GM18507 (cell line): Measurements from ENCODE around the gene SOBP.
"Not testable (repeated sequence)": the region's sequence is repeated elsewhere in the genome, so short reads cannot be mapped to it uniquely, and the experiment has no call there.

Experiments
- DNase-seq: peaks from one replicate; pipeline ENCODE4 v3.0.0; 2011; ENCODE audit warnings: low read depth; ENCODE audit not compliant: insufficient read length; ENCODE audit errors: extremely low spot score
- FAIRE-seq: peaks from 2 replicates; lab custom pipeline; 2011; peaks lifted over from hg19 to GRCh38; lab: Jason Lieb, UNC

Gene SOBP

DNA sequence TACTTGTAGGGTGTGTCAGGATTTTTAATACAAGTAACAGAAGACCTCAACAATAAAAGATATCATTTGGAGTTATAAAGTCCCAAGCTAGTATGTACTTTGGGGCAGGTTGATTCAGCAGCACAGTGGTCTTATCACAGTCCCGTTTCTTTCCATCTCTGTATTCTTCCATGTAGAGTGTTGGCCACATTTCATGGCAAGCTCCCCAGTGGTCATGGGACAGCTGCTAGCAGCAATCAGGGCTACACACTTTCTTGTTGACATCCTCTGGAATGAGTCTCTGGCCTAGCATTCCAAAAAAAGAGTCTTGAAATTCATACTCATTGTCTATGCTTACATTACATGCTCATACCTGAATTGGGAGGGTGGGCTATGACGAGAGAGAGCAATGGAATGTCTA lies 53.2 kb downstream of the SOBP start:
- FAIRE-seq (no peak), DNase-seq (no peak)

DNA sequence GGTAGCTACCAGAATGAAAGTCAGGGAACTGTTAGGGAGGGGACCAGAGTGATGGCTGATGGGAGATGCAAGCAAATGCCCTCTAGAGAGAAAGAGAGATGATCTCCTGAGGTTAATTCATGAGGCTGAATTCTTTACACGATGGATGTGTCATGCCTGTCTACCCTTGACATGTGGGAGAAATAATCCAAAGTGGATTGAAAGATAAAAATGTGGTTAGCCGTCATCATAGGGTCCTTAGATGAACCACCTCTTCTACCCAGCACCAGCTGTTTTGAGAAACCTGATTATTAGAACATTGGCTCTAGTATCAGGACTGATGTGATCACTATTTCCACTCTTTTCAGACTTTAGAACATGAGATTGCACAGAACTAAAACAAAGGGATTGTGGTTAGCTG lies 53.6 kb downstream of the SOBP start:
- FAIRE-seq, result no peak

DNA sequence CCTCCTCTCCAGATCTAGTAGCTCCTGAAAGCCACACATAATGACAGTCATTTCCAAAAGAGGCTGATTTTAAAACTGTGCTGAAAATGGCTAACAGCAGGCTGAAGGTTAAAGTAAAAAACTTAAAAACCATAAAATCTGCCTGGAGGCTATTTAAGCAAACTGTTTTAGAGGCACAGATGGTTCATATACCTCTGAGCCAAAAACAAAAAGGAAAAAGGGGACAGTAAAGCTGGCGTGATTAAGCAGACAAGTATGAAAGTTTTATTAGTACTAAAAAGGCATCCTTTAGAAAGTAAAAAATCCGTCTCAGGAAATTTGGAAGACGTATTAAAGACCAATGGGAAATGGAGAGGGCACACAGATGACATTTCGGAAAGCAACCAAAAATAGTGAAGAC lies 55.8 kb downstream of the SOBP start:
- DNase-seq, result no peak
- no peak for FAIRE-seq

More for the DNA sequence above, 53.6 kb downstream of the SOBP start:
- no peak for DNase-seq

DNA sequence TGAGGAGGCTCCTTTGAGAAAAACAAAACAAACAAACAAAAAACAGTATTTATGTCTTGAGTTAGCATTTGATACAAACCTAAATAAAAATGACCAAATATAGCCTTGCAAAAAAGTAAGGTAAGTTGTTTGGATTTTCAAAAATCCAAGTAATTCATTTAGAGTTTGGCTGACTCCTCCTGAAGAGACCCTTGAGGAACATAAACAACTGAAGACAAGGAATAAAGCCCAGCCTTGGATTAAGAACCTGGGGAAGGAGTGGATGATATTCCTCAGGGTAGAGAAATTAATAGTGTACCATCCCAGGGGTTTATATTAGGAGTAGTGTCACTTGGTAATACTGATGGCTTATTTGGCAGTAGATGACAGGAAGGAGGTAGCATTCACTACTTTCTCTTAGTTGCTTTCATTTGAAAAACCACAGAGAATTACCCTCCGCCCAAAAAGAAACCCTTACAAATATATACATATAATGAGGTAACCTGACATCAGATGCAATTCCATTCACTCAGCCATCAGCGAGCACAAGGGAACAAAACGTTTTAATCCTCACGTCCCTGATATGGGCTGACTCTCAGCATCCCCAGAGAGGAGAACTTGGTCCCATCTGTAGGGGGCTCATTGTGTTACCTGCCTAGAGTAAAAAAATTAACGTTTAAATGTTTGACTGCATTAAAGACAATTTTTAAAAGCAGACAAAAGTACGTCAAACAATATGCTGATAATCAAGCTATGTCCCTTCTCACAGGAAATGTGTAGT lies 57.0 kb downstream of the SOBP start:
- FAIRE-seq, result no peak
- no peak for DNase-seq

DNA sequence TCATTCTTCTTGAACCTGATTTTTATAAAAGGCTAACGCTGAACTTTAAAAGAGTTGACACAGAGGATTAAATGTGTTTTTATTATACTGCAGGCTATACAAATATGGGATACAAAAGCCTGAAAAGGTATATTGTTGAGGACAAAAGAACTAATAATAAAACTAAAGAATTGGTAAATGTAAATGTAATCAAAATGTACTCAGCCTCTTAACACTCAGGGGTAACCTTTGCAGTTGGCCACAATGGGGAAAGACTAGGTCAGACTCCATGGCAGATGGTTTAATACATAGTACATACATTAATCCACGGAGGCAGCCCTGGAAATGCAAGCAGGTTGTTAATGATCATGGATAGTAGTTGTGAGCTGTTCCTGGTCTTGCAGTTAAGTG lies 57.5 kb downstream of the SOBP start:
- FAIRE-seq (no peak), DNase-seq (no peak)

DNA sequence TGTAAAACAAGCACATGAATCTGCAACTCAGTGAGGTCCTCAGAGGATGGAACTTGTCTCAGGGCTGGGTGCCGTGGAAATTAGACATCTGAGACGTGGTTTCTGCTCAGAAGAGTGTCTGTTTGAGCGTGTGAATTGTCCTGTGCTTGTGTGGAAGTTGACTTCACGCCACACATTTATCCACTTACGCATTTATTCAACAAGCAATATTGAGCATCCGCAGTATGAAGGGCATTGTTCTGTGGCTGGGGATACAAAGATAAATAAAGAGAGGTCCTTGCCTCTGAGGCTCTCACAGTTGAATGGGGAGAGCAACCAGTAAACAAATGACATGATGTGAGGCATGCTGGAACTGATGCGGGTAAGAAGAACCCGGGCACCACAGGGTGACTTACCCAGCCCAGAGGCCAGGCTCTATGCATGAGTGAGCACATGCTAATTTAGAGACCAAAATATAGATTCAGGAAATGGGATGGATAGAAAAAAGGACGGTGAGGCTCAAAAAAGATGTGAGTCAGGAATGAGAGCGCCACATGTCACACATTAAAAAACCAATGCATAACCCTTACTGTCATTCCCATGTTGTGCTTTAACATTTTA lies 60.4 kb downstream of the SOBP start:
- peak; percentile 56 for FAIRE-seq
- no peak for DNase-seq

DNA sequence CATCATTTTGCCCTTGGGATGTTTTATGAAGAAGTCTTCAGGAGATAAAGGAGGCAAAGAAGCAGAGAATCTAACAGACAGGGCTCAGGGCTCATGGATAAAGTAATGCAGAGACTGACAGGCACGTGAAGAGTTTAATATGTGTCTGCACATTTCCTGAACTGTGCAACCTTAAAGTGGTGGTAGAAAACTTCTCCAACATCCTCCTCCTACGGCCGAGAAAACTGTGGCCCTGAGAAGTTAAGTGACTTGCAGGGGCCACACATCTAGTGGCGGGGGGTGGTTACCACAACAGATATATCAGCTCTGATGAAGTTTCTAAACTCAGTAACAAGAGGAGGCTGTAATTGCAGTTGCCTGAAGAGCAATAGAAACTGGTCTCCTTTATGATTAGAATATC lies 61.0 kb downstream of the SOBP start:
- DNase-seq, result no peak
- no peak for FAIRE-seq

DNA sequence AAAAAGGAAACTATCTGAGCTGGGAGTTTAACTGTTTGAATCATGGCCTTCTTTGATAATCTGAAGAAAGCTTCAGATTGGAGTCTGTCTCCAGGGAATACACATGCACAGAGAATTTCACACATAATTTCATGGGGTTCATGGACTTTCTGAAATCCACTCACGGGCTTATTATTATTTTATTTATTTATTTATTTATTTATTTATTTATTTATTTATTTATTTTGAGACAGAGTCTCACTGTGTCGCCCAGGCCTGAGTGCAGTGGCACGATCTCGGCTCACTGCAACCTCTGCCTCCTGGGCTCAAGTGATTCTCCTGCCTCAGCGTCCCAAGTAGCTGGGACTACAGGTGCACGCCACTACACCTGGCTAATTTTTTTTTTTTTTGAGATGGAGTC lies 63.2 kb downstream of the SOBP start:
- not testable (repeated sequence) for DNase-seq, FAIRE-seq

DNA sequence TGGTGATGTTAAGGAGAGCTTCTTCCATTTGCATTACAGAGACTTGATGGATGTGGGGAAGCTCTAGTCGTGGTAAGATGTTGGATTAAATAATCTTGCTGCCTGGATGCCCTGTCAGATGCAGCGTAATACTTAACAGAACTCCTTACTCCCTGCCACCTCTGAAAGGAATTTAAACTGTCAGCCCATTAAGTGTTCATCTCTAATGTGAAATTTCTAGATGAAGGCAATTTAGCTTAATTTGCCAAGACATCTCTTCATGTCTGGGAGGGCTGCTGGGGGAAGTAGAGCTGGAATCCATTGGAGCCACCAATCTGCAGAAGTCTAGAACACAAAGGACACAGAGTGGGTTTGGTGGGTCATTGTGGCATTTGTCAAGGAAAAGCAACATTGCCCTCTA lies 64.4 kb downstream of the SOBP start:
- no peak for DNase-seq
- FAIRE-seq, result no peak

DNA sequence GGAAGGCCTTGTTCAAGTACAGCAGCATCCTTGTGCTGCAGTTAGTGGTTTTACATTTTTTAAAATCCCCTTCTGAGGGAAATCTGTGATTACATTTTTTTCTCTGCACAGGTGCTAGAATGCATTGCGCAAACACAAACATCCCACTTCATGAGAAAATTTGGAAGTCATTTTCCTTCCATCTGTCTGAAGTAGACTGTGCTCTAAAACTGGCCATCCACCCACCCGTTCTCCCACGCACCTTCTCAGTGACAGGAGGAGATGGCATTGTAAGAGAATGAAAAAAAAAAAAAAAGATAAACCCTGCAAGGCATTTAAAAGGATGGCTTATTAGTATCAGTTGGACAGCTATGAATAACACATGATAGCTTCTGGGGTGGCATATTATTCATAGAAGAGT lies 65.0 kb downstream of the SOBP start:
- DNase-seq, result no peak
- no peak for FAIRE-seq

DNA sequence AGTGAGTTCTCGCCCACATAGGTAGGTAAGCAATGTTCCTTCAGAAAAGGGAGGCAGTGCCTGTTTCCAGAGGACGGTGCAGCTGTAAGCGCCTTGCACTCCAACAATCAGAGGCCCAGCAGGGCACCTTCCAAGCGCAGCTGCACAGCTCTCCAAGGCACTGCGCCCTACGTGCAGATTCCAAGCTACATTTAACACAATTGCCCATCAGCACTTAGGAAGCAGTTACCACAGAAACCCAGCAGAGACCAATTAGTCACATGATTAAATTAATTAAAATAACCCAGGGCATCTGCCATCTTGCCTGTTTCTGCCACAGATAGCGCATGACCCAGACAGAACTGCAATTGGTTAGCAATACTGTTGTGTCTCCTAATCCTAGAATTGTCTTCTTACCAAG lies 65.5 kb downstream of the SOBP start:
- DNase-seq (no peak), FAIRE-seq (no peak)

DNA sequence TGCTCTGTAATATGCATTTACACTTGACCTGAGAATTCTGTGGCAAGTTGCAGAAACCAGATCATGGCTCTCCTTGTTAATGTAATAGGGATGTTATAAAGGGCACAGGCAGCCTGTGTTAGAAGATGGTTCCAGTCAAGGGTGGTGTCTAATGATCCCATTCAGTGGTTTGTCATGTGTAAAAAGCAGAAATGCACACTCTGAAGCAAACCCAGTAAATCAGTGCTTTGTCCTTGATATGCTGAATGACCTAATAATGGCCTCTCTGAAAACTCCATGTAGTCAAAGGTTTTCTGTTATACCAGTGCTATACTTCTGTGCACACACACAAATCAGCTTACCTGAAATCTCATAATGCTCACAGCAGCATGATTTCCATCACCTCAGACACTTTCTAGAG lies 66.2 kb downstream of the SOBP start:
- DNase-seq (no peak), FAIRE-seq (no peak)

DNA sequence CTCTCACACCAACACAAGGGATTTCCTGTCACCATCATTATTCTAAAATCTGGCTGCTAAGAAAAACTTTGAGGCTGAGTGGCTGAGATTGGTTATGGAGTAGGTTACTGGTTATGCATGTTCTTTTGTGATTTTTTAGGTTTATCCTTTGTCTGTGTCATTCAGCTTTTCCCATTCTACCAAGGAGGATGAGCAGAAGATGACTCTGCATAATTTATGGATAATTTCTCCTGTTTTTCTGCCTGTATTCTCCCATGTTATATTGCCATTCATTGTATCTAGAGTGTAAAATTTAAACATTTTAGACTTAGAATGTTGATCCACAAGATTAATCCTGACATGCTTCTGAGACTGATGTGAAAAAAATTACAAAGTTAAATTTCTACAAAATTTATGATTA lies 67.8 kb downstream of the SOBP start:
- no peak for DNase-seq

DNA sequence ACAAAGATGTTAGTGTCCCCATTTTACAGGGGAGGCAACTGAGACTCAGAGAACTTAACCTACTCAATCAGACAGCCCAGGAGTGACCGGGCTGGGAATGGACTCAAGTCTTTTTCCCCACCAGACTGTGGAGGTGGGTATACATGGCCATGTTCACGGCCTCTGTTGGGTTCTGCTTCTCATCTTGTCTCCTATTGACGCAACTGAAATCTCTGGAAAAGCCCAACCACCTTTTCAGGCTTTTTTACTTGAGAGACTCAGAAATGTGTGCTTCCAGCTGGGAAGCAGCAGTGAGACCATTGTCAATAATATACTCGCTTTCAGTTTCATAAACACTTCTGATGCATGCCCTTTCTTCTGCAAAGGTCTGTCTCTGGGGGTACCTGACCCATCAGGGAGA lies 70.7 kb downstream of the SOBP start:
- DNase-seq (no peak), FAIRE-seq (peak; percentile 62)

More for the DNA sequence above, 67.8 kb downstream of the SOBP start:
- FAIRE-seq, result no peak

DNA sequence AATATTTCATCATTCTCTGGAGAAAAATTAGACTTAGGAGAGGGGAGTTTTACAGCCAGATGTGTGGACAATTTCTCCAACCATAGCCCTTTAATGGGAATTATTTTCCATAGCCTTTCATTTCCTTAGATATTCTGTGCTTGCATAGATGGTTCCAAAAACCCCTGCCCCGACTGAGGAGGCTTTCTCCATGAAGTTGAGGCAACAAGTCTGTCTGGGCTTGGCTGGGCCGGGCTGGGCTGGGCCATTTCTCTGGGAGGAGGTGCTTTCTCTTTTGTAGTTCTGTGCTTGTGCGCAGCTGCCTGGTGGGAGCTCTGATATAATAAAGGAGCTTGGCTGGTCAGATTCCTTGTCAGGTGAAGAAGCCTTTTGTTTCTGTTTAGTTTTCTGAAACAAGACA lies 71.4 kb downstream of the SOBP start:
- FAIRE-seq, result no peak
- no peak for DNase-seq

DNA sequence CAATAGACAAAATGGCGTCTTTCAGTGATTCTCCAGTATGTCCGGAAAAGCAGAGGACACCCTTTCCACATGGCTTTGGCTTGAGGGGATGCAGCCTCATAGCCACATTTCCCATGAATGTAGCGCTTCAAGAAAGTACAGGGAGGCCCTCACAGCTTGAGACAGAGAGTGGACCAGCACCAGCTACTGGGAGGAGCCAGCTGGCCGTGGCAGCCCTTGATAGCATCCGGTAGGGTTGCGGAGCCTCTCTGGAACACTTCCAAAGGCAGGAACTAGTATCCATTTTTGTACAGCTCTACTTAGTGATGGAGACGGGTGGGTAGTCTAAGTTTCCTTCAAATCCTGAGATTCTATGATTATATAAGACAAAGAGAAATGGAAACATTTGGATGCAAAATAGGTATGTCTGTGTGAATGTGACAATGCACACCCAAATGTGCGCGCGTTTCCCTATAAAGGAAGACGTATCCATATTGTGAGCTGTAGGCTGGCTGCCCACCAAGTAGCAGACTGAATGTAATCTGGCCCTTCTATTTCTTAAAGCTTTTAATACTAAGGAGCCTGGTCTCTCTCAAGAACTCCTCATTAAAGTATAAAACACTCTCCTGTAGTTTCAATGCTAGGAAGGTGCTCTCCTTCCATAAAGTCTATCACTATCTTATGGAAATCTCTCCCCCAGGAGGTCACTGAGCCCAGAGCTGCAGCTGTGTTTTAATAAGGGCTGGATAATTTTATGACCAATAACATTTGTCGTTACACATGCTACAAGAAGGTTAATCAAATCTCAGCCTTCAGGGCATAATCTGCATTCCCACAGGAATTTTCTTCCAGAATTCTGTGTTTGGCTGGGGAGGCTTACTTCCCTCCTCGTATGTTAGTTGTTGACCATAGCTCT lies 74.0 kb downstream of the SOBP start:
- DNase-seq (no peak), FAIRE-seq (no peak)

DNA sequence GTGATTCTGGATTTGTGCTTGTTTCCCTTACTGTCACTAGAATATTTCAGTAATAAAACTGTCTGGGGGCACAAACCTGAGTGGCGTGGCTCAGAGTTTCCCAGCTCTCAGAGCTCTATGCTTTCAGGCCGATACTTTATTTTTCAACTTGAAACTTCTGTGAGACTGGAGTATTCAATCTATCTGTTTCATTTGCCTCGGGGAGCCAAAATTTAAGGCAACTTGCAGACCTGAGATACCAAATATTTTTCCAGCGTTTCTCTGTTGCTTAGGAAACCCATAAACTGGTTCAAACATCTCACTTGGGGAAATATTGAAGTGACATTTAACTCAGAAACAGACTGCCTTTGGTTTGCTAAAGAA lies 74.7 kb downstream of the SOBP start:
- no peak for FAIRE-seq

DNA sequence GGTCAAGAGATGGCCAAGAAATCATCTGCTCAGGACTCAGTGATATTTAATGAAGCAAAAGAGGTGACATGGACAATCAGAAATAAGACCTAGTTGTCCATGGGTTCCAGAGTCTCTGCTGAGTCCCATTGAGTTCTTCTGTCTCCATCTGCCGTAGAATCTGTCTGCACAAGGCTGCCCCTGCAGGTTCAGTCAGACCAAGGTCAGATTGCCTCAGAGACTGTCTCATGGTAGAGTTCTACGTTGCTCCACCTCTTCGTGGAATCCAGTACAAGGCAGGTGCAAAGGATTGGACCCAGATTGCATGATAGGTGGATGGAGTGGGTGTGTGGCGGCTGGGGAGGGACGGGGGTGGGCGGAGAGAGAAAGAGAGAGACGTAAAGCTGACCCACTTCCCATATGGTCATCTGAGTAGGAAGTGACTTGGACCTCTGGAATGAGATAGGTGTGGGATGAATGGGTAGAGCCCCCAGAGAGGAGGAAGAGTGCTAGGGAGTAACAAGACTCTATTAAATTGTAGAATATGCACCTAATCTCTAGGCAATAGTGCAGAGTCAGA lies 75.3 kb downstream of the SOBP start:
- no peak for DNase-seq
- FAIRE-seq, result no peak

More for the DNA sequence above, 74.7 kb downstream of the SOBP start:
- no peak for DNase-seq

DNA sequence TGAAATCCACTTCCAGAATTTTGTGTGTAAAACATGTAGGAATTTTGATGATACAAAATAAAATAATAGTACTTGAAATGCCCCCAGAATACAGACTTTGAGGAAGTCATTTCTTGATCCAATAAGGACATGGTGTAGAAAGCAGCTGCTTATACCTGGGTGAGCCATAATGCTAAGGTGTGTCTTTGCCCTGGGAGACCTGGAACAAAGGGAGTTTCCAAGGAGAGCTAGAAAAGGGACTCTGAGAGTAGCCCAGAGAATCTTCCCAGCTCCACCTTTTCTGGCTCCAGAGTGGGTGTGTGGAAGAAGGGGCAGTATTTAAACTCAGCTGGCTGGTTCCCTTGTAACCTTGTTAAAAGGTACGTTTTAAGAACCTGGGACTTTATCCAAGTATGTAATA lies 77.7 kb downstream of the SOBP start:
- DNase-seq (no peak), FAIRE-seq (no peak)

DNA sequence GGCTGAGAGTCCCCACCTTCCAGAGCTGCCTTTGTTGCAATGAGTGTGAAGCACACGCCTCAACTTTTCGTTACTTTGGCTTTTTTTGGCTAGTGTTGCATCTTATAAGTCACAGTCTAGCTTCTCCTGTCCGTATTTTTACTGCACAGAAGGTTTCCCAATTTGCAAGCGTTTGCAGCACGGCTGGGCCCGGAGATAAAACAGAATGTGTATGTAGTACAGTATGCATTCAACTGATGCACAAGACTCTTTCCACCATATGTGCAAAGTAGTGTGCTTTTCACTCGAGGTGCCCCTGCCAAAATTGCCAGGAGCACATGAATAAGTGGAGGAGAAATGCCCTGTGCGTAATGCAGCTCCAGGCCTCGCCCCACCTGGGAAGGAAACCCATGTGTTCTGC lies 79.6 kb downstream of the SOBP start:
- FAIRE-seq (no peak), DNase-seq (no peak)
